NOMO-1 treated with DMSO at 0.1 percent for 48 hours (cell line): ENCODE data around the gene SULT1C2.
"Not testable (repeated sequence)": the region's sequence is repeated elsewhere in the genome, so short reads cannot be mapped to it uniquely, and the experiment has no call there.

ENCODE experiments used
- DNase-seq: peaks from one replicate; lab custom pipeline; 2025; ENCODE audit not compliant: unreplicated experiment; lab: John Stamatoyannopoulos, UW

Gene SULT1C2

GRCh38 chr2:108348816-108349570, 60.3 kb downstream of the SULT1C2 start:
- no peak for DNase-seq

GRCh38 chr2:108349571-108349928, 60.9 kb downstream of the SULT1C2 start:
- no peak for DNase-seq

GRCh38 chr2:108351889-108352288, 63.2 kb downstream of the SULT1C2 start:
- DNase-seq: no peak

GRCh38 chr2:108354136-108354535, 65.4 kb downstream of the SULT1C2 start:
- no peak for DNase-seq

GRCh38 chr2:108355906-108356734, 67.4 kb downstream of the SULT1C2 start:
- DNase-seq: no peak

- not testable (repeated sequence) for DNase-seq
Observed at GRCh38 chr2:108359336-108359735, 70.6 kb downstream of the SULT1C2 start.
